SK-N-MC (cell line): ENCODE measurements around the gene WDR83.
A peak's percentile ranks its signal among the peaks of the same experiment; 100 is the strongest.
"Not testable (repeated sequence)": the region's sequence is repeated elsewhere in the genome, so short reads cannot be mapped to it uniquely, and the experiment has no call there.

Source experiments
- DNase-seq: peaks from one replicate; pipeline ENCODE4 v3.0.0-alpha.2; 2011; ENCODE audit warnings: low read depth, low spot score
- H3K27ac ChIP-seq: fragments of 200-600 bp; sonication (generic); 2 replicates; pipeline ENCODE4 v1.5.1; 2016; ENCODE audit warnings: mixed run types
- H3K36me3 ChIP-seq: fragments of 200-600 bp; sonication (generic); 2 replicates; pipeline ENCODE4 v1.6.1; 2017; ENCODE audit warnings: antibody characterized with exemption, low read length, mixed read lengths; ENCODE audit not compliant: insufficient read depth
- H3K4me3 ChIP-seq: fragments of 200-600 bp; sonication (generic); 2 replicates; pipeline ENCODE4 v1.5.1; 2016
- H3K9ac ChIP-seq: fragments of 200-600 bp; sonication (generic); 2 replicates; pipeline ENCODE4 v1.8.0; 2017; ENCODE audit warnings: mixed run types, mixed read lengths; ENCODE audit not compliant: insufficient read length
- H3K9me3 ChIP-seq: fragments of 200-600 bp; sonication (generic); 2 replicates; pipeline ENCODE4 v1.6.1; 2017; ENCODE audit warnings: low read depth, mild to moderate bottlenecking, antibody characterized with exemption, low read length, moderate library complexity, mixed read lengths
- EZH2 ChIP-seq: fragments of 200-600 bp; sonication (generic); IDR thresholded peaks from one replicate; pipeline ENCODE4 v1.6.1; 2017; ENCODE audit warnings: antibody characterized with exemption
- FOXP2 ChIP-seq: optimal IDR thresholded peaks from 2 replicates; pipeline ENCODE3; 2011; ENCODE audit warnings: mild to moderate bottlenecking, moderate library complexity; ENCODE audit not compliant: insufficient read depth; ENCODE audit errors: extremely low read length, control extremely low read depth
- POLR2AphosphoS5 ChIP-seq: IDR thresholded peaks from 2 replicates; pipeline ENCODE4 v1.6.1; 2012; ENCODE audit warnings: mild to moderate bottlenecking, low read depth, low read length, borderline replicate concordance

WDR83 gene

GRCh38 chr19:12666265-12667048 lies at the start of gene WDR83, which contains the start of gene MAN2B1:
TSS of gene WDR83 (plus strand) at chr19:12666807. CDS start at chr19:12669791, 2,984 bp downstream.
TSS of gene MAN2B1 (minus strand) at chr19:12666742. CDS start at chr19:12666701, 41 bp downstream.
- peaks cover 9% of the 10 kb centered on the region; the same call in 1 of the 2 replicates for H3K36me3 ChIP-seq
- no peaks in the 10 kb centered on the region for H3K9me3 ChIP-seq
- H3K9ac ChIP-seq: peak within 1 kb of the TSS; percentile 88
- DNase-seq: no peak
- TF ChIP-seq FOXP2: no peak
- peak; percentile 76; the same call in 1 of the 2 replicates for TF ChIP-seq POLR2AphosphoS5
- peak within 1 kb of the TSS; percentile 54; the same call in 1 of the 2 replicates for H3K27ac ChIP-seq
- peak within 1 kb of the TSS; percentile 90 for H3K4me3 ChIP-seq

- DNase-seq: no peak
- Histone ChIP-seq H3K9ac (no peak overlapping the region), H3K9me3 (peaks cover 15% of the 10 kb centered on the region), H3K4me3 (no peak overlapping the region), H3K27ac (no peak overlapping the region), H3K36me3 (peaks cover 57% of the 10 kb centered on the region)
- TF ChIP-seq EZH2 (no peak), FOXP2 (no peak), POLR2AphosphoS5 (no peak)
Measured at GRCh38 chr19:12617646-12618045, 49.0 kb upstream of the WDR83 start.

GRCh38 chr19:12621253-12622024 lies 45.2 kb upstream of the WDR83 start:
- peaks cover 15% of the 10 kb centered on the region for H3K9me3 ChIP-seq
- not testable (repeated sequence) for H3K4me3 ChIP-seq, H3K27ac ChIP-seq, H3K9ac ChIP-seq, DNase-seq
- H3K36me3 ChIP-seq: peaks cover 63% of the 10 kb centered on the region

GRCh38 chr19:12623361-12624031 lies 43.1 kb upstream of the WDR83 start:
- peaks cover 69% of the 10 kb centered on the region for H3K36me3 ChIP-seq
- no peak overlapping the region for H3K9ac ChIP-seq
- no peak for DNase-seq
- H3K9me3 ChIP-seq: peaks cover 23% of the 10 kb centered on the region
- no peak overlapping the region for H3K4me3 ChIP-seq
- TF ChIP-seq EZH2 (no peak), POLR2AphosphoS5 (no peak), FOXP2 (no peak)
- no peak overlapping the region for H3K27ac ChIP-seq

- Histone ChIP-seq H3K9ac (no peak overlapping the region), H3K36me3 (peaks cover 83% of the 10 kb centered on the region), H3K4me3 (no peak overlapping the region), H3K9me3 (peaks cover 25% of the 10 kb centered on the region), H3K27ac (no peak overlapping the region)
- TF ChIP-seq EZH2 (no peak), FOXP2 (no peak), POLR2AphosphoS5 (no peak)
- no peak for DNase-seq
Measured at GRCh38 chr19:12626958-12627357, 39.6 kb upstream of the WDR83 start.

- no peak overlapping the region for H3K27ac ChIP-seq
- peaks cover 75% of the 10 kb centered on the region for H3K36me3 ChIP-seq
- TF ChIP-seq POLR2AphosphoS5 (no peak), EZH2 (no peak), FOXP2 (no peak)
- H3K4me3 ChIP-seq: no peak overlapping the region
- DNase-seq: no peak
- peaks cover 25% of the 10 kb centered on the region for H3K9me3 ChIP-seq
- H3K9ac ChIP-seq: no peak overlapping the region
Measured at GRCh38 chr19:12628040-12629022, 38.3 kb upstream of the WDR83 start.

- no peak for DNase-seq
- H3K36me3 ChIP-seq: peaks cover 67% of the 10 kb centered on the region
- H3K9ac ChIP-seq: no peak overlapping the region
- no peak overlapping the region for H3K27ac ChIP-seq
- TF ChIP-seq POLR2AphosphoS5 (no peak), EZH2 (no peak), FOXP2 (no peak)
- peaks cover 25% of the 10 kb centered on the region for H3K9me3 ChIP-seq
- H3K4me3 ChIP-seq: no peak overlapping the region
Measured at GRCh38 chr19:12629215-12629614, 37.4 kb upstream of the WDR83 start.

- TF ChIP-seq EZH2: no peak
- no peak for TF ChIP-seq FOXP2
- no peak for TF ChIP-seq POLR2AphosphoS5
- DNase-seq: no peak
- no peak overlapping the region for H3K27ac ChIP-seq
- no peak overlapping the region for H3K9ac ChIP-seq
- no peak overlapping the region for H3K4me3 ChIP-seq
- H3K9me3 ChIP-seq: no peaks in the 10 kb centered on the region
- H3K36me3 ChIP-seq: no peaks in the 10 kb centered on the region
Measured at GRCh38 chr19:12636631-12637030, 30.0 kb upstream of the WDR83 start.
